Superior temporal gyrus (tissue), 1 donor: ENCODE results near the gene USP44.
"Not testable (repeated sequence)": the region's sequence is repeated elsewhere in the genome, so short reads cannot be mapped to it uniquely, and the experiment has no call there.

Experiments used
- DNase-seq: peaks from one replicate; pipeline ENCODE4 v3.0.0-alpha.2; 2016; ENCODE audit errors: extremely low spot score

USP44 gene

DNA sequence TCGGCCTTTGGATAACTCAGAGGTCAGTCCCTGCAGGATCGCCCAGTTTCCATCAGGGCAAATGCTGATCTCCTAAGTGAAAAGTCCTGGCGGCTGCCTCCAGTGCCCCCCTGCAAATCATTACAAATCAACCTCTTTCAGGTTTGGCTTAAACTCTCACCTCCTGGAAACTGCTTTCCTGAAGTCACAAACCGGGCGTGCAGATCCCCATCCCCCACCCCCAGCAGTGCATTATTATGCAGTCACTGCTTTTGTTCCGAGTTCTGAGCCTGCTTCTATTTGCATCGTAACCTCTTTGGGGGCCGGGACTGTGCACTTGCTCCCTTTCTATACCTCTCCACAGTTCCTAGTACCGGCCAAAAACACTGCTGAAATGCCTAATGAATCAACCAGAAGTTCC lies at the start of gene USP44:
Gene USP44, minus strand, starts transcription at position 172 of the 400 bp plus-strand sequence. CDS start 17,220 bp downstream, outside the sequence.
- no peak for DNase-seq

DNA sequence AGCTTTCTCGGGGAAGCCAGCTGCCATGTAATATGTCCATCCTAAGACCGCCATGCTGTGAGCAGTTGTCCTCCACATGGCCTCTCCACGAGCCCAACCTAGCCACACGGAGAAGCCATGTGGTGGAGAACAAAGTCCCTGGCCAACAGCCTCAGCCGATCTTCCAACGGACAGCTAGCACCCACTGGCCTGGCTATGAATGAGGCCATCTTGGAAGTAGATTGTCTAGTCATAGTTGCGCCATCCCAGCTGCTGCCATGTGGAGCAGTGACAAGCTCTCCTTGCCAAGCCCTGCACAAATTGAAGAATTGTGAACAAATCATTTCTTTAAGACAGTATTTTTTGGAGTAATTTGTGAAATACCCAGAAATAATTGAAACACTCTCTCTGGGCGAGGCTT lies 49.3 kb upstream of the USP44 start:
- DNase-seq, result no peak

DNA sequence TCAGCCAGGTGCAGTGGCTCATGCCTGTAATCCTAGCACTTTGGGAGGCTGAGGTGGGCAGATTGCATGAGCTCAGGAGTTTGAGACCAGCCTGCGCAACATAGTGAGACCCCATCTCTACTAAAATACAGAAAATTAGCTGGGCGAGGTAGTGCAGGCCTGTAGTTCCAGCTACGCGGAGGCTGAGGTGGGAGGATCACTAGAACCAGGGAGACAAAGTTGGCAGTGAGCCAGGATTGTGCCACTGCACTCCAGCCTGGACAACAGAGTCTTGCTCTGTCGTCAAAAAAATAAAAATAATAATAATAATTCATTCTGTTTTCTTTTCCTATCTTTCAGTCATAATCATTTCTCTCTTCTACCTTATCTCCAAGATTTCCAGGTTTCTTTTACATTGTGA lies 48.6 kb upstream of the USP44 start:
- no peak for DNase-seq

DNA sequence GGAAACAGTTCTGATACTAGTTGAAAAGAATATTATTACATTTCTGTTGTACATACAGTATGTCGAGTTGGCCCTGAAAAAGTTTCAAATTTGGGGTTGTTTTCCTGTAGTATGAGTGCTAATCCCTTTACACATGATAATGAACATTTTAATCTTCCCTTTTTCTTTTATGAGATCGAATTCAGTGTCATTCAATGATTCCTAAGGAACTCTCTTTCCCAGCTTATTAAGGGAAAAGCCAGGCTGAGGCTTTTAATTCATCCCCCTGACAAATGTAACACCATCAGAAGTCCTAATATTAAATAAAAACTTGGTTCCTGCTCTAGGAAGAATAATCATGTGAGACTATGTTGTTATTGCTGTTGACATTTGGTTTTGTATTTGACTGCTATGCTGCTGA lies 42.9 kb upstream of the USP44 start:
- DNase-seq, result no peak

DNA sequence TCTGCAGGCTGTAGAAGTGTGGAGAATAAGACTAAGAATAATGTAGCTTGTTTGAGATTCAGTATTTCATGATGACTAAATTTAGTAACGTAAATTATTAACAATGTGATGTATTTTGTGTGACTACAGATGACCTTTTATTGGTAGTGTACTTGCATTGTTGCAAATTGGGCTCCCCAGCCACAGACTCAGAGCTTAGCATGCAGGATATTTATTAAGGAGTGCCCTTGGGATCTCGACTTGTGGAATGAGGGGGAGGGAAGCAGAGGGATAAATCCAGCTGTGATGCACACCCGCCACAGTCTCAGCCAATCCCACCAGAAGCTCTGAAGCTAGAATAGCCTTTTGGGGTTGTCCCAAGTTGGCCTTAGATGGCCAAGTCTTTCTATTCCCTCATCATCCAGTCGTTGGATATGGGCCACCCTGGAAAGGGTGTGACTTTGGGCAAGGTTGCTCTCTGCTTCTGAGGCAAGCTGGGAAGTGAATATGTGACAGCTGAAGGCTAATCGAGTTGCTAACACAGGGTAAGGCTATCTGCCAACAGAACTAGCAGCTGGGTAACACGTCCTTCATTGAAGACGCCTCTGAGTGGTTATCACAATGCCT lies 42.1 kb upstream of the USP44 start:
- DNase-seq, result no peak

DNA sequence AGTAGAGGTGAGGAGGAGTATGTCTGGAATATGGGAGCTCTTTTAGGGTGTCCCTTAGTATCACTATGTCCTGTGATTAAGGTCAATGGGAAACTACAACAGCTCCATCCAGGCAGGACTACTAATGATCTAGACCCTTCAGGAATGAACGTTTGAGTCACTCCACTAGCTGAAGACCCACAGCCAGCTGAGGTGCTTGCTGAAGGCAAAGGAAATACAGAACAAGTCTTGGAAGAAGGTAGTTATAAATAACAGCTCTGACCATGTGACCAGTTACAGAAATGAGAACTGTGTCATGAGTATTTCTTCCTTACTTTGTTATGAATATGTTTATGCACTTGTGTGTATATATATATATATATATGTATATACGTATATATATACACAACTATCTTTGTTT lies 40.5 kb upstream of the USP44 start:
- no peak for DNase-seq

DNA sequence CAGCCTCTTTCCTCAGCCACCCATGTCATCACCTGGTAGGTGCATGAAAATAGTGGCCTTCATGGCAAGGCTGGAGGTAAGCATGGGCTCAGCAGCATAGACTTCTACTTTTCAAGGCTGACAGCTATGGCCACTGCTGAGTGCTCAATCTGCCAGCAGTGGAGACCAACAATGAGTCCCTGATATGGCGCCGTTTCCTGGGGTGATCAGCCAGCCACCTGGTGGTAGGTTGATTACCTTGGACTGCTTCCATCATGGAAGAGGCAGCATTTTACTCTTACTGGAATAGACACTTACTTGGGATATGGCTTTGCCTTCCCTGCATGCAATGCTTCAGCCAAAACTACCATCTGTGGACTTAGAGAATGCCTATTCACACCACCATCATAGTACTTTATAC lies 39.5 kb upstream of the USP44 start:
- no peak for DNase-seq

DNA sequence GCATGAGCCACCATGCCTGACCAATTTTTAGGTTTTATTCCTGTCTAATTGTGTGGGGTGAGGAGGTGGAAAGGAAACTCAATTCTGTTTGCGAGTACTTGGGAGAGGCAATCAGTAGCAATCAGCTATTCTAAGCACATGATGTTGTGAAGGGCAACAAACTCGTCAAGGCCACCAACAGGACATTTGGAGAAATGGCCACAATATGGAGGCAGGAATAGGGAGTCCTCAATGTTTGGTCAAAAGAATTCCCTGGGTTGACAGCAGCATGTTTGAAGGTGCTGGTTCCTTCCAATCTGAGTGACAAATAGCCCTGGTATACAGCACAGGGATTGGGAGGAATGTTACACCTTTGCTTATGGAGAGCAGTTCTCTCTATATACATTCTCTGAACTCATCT lies 32.7 kb upstream of the USP44 start:
- no peak for DNase-seq

DNA sequence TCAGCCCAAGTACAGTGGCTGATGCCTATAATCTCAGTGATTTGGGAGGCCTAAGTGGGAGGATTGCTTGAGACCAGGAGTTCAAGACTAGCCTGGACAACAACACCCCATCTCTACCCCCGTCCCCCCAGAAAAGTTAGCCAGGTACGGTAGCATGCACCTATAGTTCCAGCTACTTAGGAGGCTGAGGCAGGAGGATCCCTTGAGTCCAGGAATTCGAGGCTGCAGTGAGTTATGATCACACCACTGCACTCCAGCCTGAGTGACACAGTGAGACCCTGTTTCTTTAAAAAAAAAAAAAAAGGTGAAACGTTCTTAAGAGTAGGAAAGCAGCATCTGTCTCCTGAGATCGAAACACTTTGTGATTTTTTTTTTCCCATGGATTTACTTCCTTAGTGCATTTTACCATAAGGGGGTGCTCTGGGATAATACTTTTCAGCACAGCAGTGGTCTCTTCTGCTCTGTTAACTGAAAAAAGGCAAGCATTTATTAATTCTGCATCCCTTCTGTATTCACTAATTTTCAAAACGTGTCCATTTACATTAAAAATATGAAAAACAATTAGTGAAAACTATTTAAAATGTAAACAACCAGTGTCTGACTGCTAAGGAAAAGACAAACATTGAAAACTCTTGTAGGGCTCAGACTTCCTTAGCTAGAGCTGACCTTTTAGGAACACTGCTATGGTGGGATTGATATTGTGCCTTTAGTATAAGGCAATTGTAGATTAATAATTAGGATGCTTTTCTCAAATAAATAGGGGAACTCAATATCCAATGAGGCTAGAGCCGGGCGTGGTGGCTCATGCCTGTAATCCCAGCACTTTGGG lies 31.2 kb upstream of the USP44 start:
- DNase-seq, result peak; percentile 73

DNA sequence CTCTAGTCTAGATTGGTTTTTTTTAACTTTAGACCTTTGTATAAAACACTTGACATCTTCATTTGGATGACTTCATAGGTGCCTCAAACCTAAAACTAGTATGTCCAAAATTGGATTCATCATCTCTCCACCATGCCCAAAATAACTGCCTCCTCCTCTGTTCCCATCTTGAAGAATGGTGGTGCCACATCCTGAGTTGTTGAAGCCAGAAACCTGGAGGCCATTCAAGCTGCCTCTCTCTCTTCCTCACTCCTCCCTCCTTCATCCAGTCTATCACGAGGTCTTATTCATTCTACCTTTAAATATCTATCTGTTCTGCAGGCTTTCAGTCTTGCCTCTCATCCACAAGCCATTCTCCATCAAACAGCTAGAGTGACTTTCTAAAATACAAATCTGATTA lies 26.5 kb upstream of the USP44 start:
- no peak for DNase-seq

DNA sequence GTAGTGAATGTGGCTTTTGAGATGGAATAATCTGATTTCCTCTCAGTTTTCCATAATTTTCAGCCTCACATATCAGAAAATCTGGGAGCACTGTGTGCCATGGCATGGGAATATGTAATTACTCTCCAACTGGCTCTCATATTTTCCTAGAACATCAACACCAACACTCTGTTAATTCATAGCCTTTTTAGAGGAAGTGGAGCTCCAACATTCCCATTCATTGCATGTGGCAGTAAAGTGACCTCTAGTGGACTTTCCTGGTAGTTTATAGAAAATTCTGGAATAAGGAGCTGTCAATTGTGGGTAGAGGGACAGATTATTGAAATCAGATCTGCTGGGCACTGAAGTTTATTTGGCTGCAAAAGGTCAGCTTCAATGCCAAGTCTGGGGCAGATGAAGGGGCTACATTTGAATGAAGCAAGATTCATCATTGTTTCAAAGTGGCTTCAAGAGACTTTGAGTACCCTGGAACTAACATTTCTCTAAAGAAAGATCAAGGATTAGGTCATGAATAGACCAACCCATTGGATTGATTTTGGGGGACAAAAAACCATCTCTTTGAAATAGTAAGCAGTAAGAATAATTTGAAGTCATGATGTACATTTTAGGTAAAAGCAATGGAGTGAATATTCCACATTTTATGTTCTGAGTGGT lies 23.6 kb upstream of the USP44 start:
- peak; percentile 77 for DNase-seq

DNA sequence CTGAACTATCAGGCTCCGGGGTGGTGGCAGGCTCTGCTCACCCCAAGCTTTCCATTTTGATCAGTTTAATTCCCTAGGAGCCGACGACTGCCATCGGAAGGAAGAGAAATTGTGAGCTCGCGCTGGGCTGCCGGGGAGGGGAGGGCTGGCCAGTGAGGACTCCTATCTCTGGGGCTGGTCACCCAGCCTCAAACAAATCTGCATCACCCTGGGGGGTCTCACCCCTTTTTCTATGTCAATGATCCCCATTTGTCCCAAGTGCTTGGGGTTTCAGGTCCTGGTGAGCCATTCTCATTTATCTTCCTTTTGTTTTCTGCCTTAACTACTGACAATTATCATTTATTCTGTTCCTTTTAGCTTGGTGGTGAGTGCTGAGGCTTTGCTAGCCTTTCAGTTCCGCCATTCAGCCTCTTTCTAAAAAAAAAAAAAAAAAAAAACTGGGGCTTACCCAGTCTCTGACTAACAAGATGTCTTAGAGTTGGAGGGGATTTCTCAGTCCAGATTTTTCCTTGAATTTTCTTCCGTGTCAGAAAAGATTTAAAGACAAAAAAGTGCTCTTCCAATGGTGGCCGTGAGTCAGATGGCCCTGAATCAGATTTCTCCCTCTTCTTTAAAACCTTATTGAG lies 22.8 kb upstream of the USP44 start:
- no peak for DNase-seq

DNA sequence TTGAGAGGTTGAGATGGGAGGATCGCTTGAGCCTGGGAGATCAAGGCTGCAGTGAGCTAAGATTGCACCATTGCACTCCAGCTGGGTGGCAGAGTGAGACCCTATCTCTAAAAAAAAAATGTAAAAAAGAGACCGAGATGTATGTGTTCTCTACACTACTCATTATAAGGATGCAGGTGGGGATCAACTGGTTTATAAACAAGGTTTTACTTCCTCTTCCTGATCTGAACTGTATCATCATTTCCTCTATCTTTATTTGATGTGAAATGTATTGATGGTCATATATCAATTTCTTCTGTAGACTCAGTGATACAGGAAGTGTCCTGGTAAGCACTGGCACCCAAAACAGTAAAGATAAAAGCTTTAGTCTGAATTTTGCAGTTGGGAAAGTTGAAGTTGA lies 20.1 kb upstream of the USP44 start:
- no peak for DNase-seq

DNA sequence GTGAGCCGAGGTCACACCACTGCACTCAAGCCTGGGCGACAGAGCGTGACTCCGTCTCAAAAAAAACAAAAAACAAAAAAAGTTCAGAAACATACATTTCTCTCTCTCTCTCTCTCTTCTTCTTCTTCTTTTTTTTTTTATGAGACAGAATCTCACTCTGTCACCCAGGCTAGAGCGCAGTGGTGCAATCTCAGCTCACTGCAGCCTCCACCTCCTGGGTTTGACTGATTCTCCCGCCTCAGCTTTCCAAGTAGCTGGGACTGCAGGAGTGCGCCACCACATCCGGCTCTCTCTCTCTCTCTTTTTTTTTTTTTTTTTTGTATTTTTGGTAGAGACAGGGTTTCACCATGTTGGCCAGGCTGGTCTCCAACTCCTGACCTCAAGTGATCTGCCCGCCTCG lies 16.8 kb upstream of the USP44 start:
- DNase-seq, result not testable (repeated sequence)

DNA sequence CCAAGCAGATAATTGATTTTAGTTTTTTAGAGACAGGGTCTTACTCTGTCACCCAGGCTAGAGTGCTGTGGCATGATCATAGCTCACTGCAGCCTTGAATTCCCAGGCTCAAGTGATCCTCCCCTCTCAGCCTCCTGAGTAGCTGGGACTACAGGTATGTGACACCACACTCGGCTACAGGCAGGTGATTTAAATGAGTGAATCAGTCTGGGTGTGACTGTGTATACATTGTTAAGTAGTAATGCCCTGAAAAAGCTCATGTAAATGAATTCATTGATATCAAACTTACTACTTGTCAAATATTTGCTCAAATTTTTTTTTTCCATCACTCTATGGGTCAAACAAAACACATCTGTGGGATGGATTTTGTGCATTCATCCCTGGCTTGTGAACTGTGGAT lies 6.3 kb upstream of the USP44 start:
- no peak for DNase-seq

DNA sequence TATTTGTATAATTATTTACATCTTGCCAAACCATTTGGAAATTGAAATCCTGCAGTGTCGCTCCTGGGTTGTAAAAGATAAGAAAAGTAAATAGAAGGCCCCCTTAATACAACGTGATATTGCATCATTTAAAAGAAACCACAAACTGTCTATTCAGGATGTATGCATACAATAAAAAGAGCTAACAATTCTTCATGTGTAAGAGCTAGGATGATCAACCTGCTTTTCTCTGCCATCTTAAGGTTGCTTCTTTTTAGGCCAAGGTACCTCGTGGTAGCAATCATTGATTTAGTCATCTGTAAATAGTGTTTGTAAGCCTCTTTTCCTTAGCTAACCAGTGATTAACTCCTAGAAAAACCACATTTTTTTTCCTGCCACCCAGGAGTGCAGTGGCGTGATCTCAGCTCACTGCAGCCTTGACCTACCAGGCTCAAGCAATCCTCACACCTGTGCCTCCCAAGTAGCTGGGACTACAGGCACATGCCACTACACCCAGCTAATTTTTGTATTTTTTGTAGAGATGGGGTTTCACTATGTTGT lies 3.3 kb upstream of the USP44 start:
- no peak for DNase-seq

DNA sequence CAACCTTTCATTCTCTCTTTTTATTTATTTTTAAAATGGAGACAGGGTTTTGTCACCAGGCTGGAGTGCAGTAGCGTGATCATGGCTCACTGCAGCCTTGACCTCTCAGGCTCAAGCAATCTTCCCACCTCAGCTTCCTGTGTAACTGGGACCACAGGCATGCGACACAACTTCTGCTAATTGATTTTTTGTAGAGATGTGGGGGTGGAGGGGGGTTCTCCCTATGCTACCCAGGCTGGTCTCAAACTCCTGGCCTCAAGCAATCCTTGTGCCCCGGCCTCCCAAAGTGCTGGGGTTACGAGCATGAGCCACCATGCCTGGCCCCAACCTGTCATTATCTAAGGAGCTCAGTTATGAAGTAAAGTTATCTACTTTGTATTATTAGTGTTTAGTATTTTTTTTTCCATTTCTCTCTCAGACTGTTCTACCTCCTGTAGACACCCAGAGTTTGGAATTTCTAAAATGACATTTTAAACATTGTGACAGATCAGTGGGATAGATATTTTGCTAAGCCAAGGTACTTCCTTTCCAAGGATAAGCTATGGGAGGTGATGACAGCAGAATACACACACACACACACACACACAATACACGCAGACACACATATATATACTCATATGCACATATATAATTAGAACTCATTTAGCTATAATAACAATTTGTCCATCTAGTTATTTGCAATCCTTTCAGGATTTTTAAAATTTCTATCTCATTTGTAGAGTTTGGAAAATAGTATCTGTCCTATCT lies 2.1 kb upstream of the USP44 start:
- no peak for DNase-seq

DNA sequence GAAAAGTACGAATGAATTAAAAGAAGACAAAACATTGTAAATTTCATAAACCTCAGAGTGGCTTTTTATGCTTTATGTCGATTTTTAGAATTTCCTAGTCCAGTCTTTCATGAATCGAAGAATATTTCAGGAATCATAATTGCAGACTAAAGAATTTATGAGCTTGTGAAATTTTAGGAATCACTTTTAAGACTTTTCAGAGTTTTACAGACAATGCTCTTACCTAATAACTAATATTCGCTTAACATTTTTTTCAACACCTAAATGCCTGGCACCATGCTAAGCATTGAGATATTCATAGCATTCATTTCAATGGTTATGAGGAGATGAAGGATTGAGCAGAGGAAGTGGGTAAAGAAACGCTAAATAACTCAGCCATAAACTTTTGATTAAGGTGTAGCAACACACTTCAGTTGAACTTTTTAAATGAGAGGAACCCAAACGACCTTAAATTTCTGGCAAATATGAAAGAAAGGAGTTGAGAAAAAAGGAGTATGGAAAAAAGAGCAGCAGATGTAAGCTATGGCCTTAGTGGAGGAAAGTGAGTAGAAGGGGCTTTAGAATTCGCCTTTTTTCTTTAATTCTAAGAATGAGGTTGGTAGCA lies 739 bp upstream of the USP44 start:
- DNase-seq, result no peak

DNA sequence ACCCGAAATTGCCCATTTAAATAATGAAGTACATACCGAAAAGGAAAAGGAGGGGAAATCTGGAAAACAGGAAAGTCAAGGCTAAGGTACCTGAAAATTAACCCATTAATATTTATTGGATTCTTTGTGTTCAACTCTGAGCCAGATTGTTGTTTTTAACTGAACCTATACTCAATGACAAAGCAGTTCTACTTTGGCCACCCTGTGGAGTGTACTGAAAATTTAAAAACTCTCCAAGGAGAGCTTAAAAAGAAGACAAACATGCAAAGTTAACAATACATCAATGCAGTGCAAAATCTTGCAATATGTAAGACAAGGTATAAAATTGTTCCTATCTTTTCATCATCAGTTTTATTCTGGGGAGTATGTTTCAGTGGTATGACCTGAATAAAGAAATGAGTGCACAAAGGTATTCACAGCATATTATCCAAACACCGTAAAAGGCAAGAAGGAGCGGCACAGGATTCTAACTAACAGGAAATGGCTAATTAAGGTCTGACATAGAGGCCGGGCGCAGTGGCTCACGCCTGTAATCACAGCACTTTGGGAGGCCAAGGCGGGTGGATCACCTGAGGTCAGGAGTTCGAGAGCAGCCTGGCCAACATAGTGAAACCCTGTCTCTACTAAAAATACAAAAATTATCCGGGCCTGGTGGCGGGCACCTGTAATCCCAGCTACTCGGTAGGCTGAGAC lies 1.7 kb downstream of the USP44 start:
- DNase-seq, result no peak

DNA sequence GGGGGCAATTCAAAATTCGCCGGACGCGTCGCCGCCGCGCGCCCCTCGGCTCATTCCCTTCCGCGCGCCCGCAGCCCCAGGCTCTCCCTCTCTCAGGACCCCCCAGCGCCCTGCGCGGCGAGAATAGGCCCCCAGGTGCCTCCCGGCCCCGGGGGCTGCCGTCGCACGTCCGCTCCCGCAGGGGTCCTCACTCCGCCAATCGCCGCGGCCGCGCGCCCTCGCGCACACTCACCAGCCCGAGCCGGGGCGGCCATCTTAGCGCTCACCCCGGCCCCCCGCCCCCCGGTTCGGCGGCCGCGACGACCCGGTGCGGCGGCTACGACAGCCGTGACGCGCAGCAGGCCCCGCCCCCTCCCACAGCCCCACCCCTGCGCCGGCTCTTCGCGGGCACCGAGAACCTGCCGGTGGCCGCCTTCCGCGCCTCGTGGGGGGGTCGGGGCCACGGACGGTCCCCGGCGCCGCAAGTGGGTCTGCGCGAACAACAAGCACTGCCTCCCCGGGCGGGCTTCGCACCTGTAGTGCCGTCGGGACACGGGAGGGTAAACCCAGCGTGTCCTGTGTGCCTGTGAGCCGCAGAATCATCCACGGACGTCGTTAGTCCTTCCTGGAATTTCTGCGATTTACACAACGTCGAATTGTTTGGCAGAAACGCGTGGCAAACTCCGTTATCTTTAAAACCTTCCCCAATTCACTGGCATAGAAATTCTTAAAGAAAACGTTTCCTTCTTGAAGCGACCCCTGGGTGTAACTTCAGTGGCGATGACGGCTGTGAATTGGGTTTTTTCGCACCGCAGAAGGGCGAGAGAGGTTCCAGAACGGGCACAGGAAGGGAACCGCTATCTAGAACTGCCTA lies 2.5 kb downstream of the USP44 start:
- DNase-seq, result no peak
